ENCODE measurements around the gene USP17L15. TPM values are rescaled to one million over a fixed set of nuclear protein-coding genes. Genes with fewer than 3 reads are reported as not detected.
"Not testable (repeated sequence)": the region's sequence is repeated elsewhere in the genome, so short reads cannot be mapped to it uniquely, and the experiment has no call there.

The USP17L15 gene, protein sequence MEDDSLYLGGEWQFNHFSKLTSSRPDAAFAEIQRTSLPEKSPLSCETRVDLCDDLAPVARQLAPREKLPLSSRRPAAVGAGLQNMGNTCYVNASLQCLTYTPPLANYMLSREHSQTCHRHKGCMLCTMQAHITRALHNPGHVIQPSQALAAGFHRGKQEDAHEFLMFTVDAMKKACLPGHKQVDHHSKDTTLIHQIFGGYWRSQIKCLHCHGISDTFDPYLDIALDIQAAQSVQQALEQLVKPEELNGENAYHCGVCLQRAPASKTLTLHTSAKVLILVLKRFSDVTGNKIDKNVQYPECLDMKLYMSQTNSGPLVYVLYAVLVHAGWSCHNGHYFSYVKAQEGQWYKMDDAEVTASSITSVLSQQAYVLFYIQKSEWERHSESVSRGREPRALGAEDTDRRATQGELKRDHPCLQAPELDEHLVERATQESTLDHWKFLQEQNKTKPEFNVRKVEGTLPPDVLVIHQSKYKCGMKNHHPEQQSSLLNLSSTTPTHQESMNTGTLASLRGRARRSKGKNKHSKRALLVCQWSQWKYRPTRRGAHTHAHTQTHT
- total RNA-seq (not detected), polyA plus RNA-seq (not detected)

GRCh38 chr4:9234085-9234484, at the start of gene USP17L15:
TSS of gene USP17L15 (plus strand) at chr4:9234385. CDS start at chr4:9234385, 0 bp downstream.
- H3K9me3 ChIP-seq (ENCODE audit: control insufficient read depth in 2 of 2, low read length in 2 of 2); H3K4me3 ChIP-seq (ENCODE audit: low read depth, low read length); H3K36me3 Mint-ChIP-seq; H3K4me1 Mint-ChIP-seq; H3K4me3 Mint-ChIP-seq; H3K27me3 ChIP-seq (ENCODE audit: control insufficient read depth, insufficient read depth, low read length); DNase-seq; H3K9me3 Mint-ChIP-seq; H3K4me1 ChIP-seq (ENCODE audit: control insufficient read depth, insufficient read depth, low read length, poor library complexity, severe bottlenecking); H3K27ac Mint-ChIP-seq; H3K36me3 ChIP-seq (ENCODE audit: control insufficient read depth, insufficient read depth, low read length); H3K27me3 Mint-ChIP-seq; ATAC-seq (ENCODE audit: low read depth in 2 of 2); H3K27ac ChIP-seq (ENCODE audit: insufficient read depth, low read length, poor library complexity, severe bottlenecking): not testable (repeated sequence)

GRCh38 chr4:9210357-9210756, 23.8 kb upstream of the USP17L15 start, which contains the start of gene USP17L10:
TSS of gene USP17L10 (plus strand) at chr4:9210657. CDS start at chr4:9210657, 0 bp downstream.
- not testable (repeated sequence) for H3K4me1 ChIP-seq (ENCODE audit: control insufficient read depth, insufficient read depth, low read length, poor library complexity, severe bottlenecking); ATAC-seq (ENCODE audit: low read depth in 2 of 2); DNase-seq

GRCh38 chr4:9214701-9215100, 19.5 kb upstream of the USP17L15 start:
- H3K27ac ChIP-seq (ENCODE audit: insufficient read depth, low read length, poor library complexity, severe bottlenecking); DNase-seq; H3K9me3 Mint-ChIP-seq; H3K4me1 ChIP-seq (ENCODE audit: control insufficient read depth, insufficient read depth, low read length, poor library complexity, severe bottlenecking); H3K4me3 Mint-ChIP-seq; H3K4me3 ChIP-seq (ENCODE audit: low read depth, low read length); ATAC-seq (ENCODE audit: low read depth in 2 of 2); H3K9me3 ChIP-seq (ENCODE audit: control insufficient read depth in 2 of 2, low read length in 2 of 2); H3K27ac Mint-ChIP-seq; H3K27me3 Mint-ChIP-seq; H3K27me3 ChIP-seq (ENCODE audit: control insufficient read depth, insufficient read depth, low read length); H3K4me1 Mint-ChIP-seq; H3K36me3 Mint-ChIP-seq; H3K36me3 ChIP-seq (ENCODE audit: control insufficient read depth, insufficient read depth, low read length): not testable (repeated sequence)

More at GRCh38 chr4:9210357-9210756, 23.8 kb upstream of the USP17L15 start, which contains the start of gene USP17L10:
- H3K27ac Mint-ChIP-seq; H3K27me3 ChIP-seq (ENCODE audit: control insufficient read depth, insufficient read depth, low read length); H3K36me3 ChIP-seq (ENCODE audit: control insufficient read depth, insufficient read depth, low read length); H3K9me3 ChIP-seq (ENCODE audit: control insufficient read depth in 2 of 2, low read length in 2 of 2); H3K36me3 Mint-ChIP-seq; H3K27me3 Mint-ChIP-seq; H3K27ac ChIP-seq (ENCODE audit: insufficient read depth, low read length, poor library complexity, severe bottlenecking); H3K4me3 ChIP-seq (ENCODE audit: low read depth, low read length); H3K9me3 Mint-ChIP-seq; H3K4me1 Mint-ChIP-seq; H3K4me3 Mint-ChIP-seq: not testable (repeated sequence)

- H3K4me1 Mint-ChIP-seq = not testable (repeated sequence)
Measured at GRCh38 chr4:9215105-9215504, 19.1 kb upstream of the USP17L15 start, which contains the start of gene USP17L11. TSS of gene USP17L11 (plus strand) at chr4:9215405. CDS start at chr4:9215405, 0 bp downstream.

DNA sequence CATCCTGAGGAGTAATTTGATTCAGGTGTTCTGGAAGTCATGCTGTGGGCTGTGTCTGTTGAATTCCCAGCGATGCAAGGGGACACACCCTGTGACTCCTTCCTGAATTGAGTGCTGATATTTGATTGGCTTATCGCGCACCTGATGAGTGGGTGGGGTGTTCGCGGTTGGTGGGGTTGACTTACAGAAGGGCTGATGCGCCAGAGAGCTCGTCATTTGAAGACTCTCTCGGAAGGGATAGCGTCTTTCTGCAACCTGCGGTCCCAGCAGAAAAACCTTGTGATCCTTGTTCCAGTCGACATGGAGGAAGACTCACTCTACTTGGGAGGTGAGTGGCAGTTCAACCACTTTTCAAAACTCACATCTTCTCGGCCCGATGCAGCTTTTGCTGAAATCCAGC, 14.3 kb upstream of the USP17L15 start, which contains the start of gene USP17L12:
Gene USP17L12, plus strand, starts transcription at position 301 of the 400 bp plus-strand sequence. Its CDS starts 0 bp downstream, at position 301.
- ATAC-seq (ENCODE audit: low read depth in 2 of 2); DNase-seq; H3K36me3 Mint-ChIP-seq; H3K27ac Mint-ChIP-seq; H3K27me3 ChIP-seq (ENCODE audit: control insufficient read depth, insufficient read depth, low read length); H3K4me3 Mint-ChIP-seq; H3K9me3 Mint-ChIP-seq; H3K36me3 ChIP-seq (ENCODE audit: control insufficient read depth, insufficient read depth, low read length); H3K4me3 ChIP-seq (ENCODE audit: low read depth, low read length); H3K9me3 ChIP-seq (ENCODE audit: control insufficient read depth in 2 of 2, low read length in 2 of 2); H3K4me1 ChIP-seq (ENCODE audit: control insufficient read depth, insufficient read depth, low read length, poor library complexity, severe bottlenecking); H3K4me1 Mint-ChIP-seq; H3K27me3 Mint-ChIP-seq; H3K27ac ChIP-seq (ENCODE audit: insufficient read depth, low read length, poor library complexity, severe bottlenecking): not testable (repeated sequence)

More at GRCh38 chr4:9215105-9215504, 19.1 kb upstream of the USP17L15 start, which contains the start of gene USP17L11:
- not testable (repeated sequence) for H3K4me3 Mint-ChIP-seq; H3K36me3 ChIP-seq (ENCODE audit: control insufficient read depth, insufficient read depth, low read length); H3K27ac Mint-ChIP-seq; H3K4me3 ChIP-seq (ENCODE audit: low read depth, low read length); H3K27ac ChIP-seq (ENCODE audit: insufficient read depth, low read length, poor library complexity, severe bottlenecking); H3K27me3 Mint-ChIP-seq; DNase-seq; H3K9me3 ChIP-seq (ENCODE audit: control insufficient read depth in 2 of 2, low read length in 2 of 2); H3K4me1 ChIP-seq (ENCODE audit: control insufficient read depth, insufficient read depth, low read length, poor library complexity, severe bottlenecking); H3K27me3 ChIP-seq (ENCODE audit: control insufficient read depth, insufficient read depth, low read length); H3K36me3 Mint-ChIP-seq; H3K9me3 Mint-ChIP-seq; ATAC-seq (ENCODE audit: low read depth in 2 of 2)

DNA sequence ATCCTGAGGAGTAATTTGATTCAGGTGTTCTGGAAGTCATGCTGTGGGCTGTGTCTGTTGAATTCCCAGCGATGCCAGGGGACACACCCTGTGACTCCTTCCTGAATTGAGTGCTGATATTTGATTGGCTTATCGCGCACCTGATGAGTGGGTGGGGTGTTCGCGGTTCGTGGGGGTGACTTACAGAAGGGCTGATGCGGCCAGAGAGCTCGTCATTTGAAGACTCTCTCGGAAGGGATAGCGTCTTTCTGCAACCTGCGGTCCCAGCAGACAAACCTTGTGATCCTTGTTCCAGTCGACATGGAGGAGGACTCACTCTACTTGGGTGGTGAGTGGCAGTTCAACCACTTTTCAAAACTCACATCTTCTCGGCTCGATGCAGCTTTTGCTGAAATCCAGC, 9.6 kb upstream of the USP17L15 start, which contains the start of gene USP17L13:
Gene USP17L13, plus strand, starts transcription at position 301 of the 400 bp plus-strand sequence. Its CDS starts 0 bp downstream, at position 301.
- not testable (repeated sequence) for H3K4me3 Mint-ChIP-seq; DNase-seq; H3K27me3 ChIP-seq (ENCODE audit: control insufficient read depth, insufficient read depth, low read length); H3K27ac ChIP-seq (ENCODE audit: insufficient read depth, low read length, poor library complexity, severe bottlenecking); H3K4me1 ChIP-seq (ENCODE audit: control insufficient read depth, insufficient read depth, low read length, poor library complexity, severe bottlenecking); H3K4me1 Mint-ChIP-seq; H3K36me3 ChIP-seq (ENCODE audit: control insufficient read depth, insufficient read depth, low read length); H3K9me3 Mint-ChIP-seq; H3K4me3 ChIP-seq (ENCODE audit: low read depth, low read length); ATAC-seq (ENCODE audit: low read depth in 2 of 2); H3K27me3 Mint-ChIP-seq; H3K36me3 Mint-ChIP-seq; H3K27ac Mint-ChIP-seq; H3K9me3 ChIP-seq (ENCODE audit: control insufficient read depth in 2 of 2, low read length in 2 of 2)

DNA sequence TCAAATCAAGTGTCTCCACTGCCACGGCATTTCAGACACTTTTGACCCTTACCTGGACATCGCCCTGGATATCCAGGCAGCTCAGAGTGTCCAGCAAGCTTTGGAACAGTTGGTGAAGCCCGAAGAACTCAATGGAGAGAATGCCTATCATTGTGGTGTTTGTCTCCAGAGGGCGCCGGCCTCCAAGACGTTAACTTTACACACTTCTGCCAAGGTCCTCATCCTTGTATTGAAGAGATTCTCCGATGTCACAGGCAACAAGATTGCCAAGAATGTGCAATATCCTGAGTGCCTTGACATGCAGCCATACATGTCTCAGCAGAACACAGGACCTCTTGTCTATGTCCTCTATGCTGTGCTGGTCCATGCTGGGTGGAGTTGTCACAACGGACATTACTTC, 3.9 kb upstream of the USP17L15 start:
- not testable (repeated sequence) for H3K27me3 ChIP-seq (ENCODE audit: control insufficient read depth, insufficient read depth, low read length); H3K27me3 Mint-ChIP-seq; H3K4me3 ChIP-seq (ENCODE audit: low read depth, low read length); ATAC-seq (ENCODE audit: low read depth in 2 of 2); DNase-seq; H3K36me3 Mint-ChIP-seq; H3K4me3 Mint-ChIP-seq; H3K27ac ChIP-seq (ENCODE audit: insufficient read depth, low read length, poor library complexity, severe bottlenecking); H3K4me1 Mint-ChIP-seq; H3K4me1 ChIP-seq (ENCODE audit: control insufficient read depth, insufficient read depth, low read length, poor library complexity, severe bottlenecking); H3K27ac Mint-ChIP-seq; H3K9me3 ChIP-seq (ENCODE audit: control insufficient read depth in 2 of 2, low read length in 2 of 2); H3K36me3 ChIP-seq (ENCODE audit: control insufficient read depth, insufficient read depth, low read length); H3K9me3 Mint-ChIP-seq
